Epithelial cell of prostate (primary cell): ENCODE measurements around the gene FEV.

Source experiments
- DNase-seq: peaks from one replicate; pipeline ENCODE4 v3.0.0-alpha.2; 2011; ENCODE audit warnings: low read depth, low spot score
- H3K27ac ChIP-seq: fragments of 450-650 bp; 2 replicates; pipeline ENCODE4 v1.5.1; 2017; ENCODE audit warnings: mild to moderate bottlenecking

The FEV gene

DNA sequence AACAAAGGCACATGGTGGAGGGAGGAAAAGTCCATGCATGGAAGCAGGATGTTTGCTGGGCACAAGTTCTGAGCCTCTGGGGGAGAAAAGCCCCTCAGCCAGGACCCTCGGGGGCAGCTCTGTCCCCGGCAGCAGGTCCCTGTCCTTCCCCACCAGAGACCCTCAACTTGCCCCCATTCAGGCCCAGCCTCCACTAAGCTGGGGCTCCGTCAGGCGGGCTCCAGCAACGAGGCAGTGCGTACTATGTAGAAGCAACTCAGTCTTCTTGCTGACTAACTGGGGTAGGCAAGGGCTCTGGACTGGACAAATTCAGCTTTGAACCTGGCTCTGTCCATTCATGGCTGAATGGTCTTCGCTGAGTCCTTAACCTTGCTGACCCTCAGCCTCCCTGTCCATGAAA, 33.3 kb upstream of the FEV start:
- no peak overlapping the region for H3K27ac ChIP-seq
- DNase-seq, result no peak

DNA sequence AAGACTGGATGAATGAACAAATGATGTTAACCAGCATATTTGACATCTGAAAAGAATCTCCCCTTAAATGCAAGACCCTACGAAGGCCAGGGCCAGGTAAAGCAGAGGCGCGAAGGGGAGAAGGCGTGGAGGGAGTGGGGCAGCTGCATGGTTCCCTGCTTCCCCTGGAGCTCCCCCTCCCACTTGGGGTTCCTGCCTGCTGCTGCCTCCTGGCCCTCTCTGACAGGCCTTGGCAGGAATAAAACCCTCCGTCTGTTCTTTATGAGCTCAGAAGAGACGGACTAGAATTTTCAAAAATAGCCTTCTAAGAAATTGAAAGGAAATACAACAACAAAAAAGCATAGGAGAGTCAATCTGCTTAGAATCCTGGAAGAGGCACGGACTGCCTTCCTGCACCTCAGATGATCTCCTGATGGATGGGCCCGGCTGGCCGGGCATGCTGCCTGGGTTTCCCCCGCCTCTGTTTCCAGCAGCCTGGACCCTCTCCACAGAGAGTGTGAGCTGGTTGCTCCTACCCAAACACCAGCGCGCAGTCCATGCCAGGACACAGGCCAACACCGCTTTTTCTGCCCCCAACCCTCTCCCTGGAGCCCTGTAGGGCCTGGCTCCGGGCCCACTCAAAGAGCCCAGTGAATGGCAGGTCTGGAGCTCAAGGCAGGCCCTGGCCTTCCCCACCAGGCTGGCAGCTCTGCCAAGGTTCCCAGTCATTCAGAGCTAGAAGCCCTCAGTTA, 32.4 kb upstream of the FEV start:
- H3K27ac ChIP-seq, result no peak overlapping the region
- no peak for DNase-seq

DNA sequence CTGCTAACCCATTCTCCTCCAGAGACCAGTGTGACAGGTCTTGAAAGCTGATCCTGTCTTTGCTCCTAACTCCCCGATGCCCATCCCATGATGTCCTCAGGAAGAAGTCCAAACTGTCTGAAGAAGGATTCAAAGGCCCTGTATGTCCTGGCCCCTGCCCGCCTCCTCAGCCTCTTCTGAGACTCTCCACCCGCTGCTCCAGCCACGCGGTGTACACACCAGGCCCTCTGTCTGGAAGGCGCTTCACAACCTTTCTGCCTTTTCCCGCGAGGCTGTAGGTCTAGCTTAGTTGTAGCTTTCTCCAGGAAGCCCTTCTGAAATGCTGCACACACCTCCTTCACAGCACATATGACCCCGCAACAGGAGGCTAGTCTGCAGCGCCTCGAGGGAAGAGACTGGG, 31.7 kb upstream of the FEV start:
- DNase-seq, result no peak
- H3K27ac ChIP-seq, result no peak overlapping the region

DNA sequence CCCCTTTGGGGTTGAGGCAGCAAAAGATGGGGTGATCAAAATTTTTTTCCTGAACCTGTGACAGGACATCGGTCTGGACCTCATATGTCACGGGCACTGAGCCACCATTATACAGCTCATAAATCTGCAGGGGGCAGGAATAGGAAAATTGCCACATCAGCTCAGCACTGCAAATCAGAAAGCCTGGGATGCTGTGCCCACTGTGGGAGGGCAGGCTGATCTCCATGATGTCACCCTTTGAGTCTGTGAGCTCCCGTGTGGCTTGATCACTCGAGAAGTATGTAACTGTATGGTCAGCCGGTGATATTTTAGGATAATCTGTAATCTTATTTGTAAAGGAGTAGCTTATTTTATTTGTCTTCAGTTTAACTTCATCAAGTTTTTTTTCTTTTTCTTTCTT, 25.9 kb upstream of the FEV start:
- H3K27ac ChIP-seq, result no peak overlapping the region
- DNase-seq, result no peak

DNA sequence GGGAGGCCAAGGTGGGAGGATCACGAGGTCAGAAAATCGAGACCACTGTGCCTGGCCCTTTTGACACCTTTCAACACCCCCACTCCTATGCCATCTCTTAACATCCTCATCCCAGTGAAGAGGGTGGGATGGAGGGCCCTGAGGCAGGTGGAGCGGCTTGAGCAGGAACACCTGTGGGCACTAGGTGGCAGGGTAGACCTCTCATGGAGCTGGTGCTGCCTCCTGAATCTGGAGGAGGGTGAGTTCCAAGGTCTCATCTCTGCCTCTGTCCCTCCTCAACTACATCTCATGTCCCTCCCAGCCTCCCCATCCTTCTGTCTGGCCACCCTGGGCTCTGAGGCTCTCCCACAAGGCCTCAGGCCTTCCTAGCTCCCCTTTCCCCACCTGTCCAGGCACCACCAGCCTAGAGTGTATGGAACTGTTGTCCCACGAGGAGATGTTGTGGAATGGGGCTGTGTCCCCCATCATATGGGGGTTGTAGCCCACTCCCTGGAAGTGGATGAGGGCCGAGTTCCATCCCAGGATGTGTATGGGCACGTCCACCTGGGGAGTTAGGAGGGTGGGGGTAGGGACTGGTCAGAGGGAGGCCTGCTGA, 25.3 kb upstream of the FEV start:
- DNase-seq, result no peak
- H3K27ac ChIP-seq, result no peak overlapping the region

DNA sequence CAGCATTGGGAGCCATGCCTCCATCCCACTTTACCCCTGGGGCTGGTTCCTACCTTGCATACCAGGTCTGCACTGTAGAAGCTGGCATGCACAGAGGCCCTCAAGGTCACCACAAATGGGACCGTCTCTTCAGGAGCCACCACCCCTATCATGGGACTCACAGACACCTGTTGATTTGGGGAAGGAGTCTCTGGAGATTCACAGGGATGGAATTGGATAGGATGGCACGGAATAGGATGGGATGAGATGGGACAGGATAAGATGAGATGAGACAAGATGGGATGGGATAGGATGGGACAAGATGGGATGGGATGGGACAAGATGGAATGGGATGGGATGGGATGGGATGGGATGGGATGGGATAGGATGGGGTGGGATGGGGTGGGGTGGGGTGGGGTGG, 24.3 kb upstream of the FEV start:
- DNase-seq, result no peak
- H3K27ac ChIP-seq, result no peak overlapping the region

DNA sequence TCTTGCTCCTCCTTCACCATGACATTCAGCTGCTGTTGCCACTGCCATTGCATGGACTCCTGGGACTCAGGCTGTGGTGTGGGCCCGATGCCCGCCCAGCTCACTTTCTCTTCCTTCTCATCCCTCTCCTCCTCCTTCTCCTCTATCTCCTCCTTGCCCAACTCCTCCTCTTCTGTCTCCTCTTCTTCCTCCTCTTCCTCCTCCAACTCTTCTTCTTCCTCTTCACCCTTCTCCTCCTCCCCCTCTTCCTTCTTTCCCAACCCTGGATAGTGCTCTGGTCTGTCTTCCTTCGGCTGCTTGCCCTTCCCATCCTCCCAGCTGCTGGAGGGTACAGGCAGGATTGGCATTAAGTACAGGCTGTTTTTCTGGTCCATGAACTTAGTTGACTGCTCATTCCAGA, 19.0 kb upstream of the FEV start:
- no peak for DNase-seq
- H3K27ac ChIP-seq, result no peak overlapping the region

DNA sequence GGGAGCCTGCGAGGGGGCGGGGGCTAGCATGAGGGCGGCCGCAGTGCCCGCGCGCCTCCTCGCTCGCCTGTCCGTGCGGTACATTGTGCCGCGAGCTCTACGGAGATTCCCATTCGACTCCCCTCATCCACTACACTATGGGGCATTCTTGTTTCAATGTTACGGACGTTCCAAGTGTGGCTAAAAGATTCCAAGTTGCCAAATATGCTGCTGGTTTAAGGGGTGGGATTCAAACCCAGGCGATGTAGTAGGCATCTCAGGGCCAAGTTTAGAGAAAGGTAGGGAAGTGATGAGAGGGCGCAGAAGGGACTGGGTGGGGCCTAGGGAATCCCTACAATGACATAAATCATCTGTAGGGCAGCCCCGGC, 18.3 kb upstream of the FEV start:
- H3K27ac ChIP-seq, result no peak overlapping the region
- no peak for DNase-seq

DNA sequence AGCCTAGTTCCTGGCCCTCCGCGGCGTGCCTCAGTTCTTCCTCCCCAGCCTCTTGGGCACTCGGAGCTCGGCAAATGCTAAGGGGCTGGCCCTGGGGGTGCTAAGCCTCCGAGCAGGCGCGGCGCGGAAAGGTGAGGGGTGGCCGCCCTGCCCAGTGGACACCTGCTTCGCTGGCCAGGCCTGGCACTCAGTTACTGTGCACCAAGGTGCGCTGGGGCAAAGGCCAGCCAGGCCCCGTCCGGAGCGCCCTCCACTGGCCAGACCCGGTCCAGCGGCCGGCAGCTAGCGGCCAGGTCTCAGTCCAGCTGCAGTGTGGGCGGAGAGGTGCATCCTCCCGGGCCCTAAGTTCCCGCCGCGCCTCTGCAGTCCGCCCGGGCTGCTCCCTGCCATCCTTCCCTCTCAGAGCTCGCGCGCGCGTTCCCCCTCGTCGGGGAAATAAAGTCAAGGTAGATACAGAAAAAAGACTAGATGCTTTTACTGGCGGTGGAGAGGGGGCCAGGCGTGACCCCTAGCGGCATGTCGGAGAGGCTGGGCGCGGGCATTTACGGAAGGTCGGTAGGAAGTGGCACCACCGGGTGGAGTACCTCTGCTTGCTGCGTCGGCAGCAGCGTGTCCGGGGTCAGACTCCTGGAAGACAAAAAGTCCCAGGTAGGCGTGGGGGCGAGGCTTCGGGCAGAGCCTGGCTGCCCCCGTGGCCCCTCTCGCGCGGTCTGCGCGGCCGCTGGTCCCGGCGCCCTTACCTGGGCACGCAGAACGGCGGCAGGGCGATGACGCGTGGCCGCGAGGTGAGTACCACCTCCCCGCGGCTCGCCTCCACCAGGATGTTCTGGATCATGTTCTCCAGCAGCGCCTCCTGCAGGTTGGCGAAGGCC, 17.6 kb upstream of the FEV start:
- DNase-seq, result no peak
- H3K27ac ChIP-seq, result no peak overlapping the region

DNA sequence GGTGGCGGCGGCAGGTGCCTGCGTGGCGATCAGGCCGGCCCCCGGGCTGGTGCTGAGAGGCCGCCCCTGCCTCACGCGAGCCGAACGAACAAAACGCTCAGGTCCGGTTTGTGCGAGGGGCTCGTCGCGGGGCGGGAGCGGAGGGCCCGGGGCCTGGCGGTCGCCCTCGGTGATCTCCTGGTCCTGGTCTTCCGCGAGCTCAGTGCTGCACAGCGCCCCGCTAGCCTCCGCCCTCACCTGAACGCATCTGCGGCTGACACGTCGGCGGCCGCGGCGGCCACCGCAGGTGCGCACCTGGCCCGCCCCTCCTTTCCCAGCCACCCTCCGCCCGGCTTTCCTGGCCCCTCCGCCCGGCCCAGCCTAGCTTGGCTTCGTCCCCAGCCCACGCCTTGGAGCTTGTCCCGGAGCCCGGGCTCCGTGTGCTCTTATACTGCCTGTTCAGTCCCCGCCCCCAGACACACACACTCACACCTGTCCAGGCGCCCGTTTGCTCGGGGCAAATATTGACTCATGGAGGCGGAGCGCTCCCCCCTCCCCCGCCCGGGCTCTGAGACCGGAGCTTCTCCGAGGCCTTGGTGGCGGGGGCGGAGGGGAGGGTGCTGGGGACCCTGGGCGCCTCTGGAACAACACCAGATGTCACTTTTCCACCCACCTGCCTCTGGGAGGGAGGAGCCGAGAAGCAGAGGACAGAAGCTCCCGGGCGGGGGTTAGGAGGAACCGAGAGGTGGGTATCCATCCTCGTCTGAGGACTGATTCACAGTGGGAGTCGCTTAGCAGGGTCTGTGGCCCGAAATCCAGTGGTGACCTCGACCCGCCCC, 16.8 kb upstream of the FEV start:
- no peak for DNase-seq
- no peak overlapping the region for H3K27ac ChIP-seq

DNA sequence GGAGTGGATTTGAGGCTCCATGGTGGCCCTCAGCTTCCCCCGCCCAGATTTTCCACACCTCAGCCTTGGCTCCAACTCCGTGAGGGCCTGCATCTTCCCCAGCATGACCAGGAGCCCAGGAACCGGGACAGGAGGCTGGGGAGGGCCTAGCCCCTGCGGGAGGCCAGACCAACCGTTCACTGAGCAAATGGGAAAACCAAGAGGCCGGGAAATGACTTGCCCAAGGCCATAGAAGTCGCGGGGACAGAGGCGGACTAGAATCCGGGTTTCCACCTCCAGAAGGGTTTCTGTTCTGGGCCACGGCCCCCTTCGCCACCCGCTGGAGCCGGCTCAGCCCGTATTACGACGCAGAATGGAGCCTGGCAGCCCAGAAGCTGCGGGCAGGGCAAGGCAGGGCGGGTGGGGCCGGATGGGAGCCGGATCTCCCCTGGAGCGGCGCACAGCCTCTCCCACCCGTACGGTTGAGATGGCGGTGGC, 16.2 kb upstream of the FEV start:
- DNase-seq, result no peak
- H3K27ac ChIP-seq, result no peak overlapping the region

DNA sequence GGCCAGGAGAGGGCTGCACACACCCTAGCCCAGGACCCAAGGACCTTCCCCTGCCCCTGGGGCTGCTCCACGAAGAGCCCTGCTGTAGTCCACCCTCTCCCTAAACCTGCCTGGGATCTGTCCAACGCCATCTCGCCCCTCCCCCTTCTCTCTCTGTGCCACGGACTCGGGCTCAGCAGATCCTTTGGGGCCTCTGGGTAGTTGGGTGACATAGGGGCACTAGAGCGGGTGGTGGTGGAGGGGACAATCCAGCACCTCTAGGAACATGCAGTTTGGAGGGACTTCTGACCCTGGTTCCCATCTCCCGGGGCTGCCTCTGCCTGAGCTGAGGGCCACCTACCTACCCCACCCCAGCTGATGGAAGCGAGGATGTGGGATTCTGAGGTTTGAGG, 15.6 kb upstream of the FEV start:
- H3K27ac ChIP-seq, result no peak overlapping the region
- DNase-seq, result no peak

DNA sequence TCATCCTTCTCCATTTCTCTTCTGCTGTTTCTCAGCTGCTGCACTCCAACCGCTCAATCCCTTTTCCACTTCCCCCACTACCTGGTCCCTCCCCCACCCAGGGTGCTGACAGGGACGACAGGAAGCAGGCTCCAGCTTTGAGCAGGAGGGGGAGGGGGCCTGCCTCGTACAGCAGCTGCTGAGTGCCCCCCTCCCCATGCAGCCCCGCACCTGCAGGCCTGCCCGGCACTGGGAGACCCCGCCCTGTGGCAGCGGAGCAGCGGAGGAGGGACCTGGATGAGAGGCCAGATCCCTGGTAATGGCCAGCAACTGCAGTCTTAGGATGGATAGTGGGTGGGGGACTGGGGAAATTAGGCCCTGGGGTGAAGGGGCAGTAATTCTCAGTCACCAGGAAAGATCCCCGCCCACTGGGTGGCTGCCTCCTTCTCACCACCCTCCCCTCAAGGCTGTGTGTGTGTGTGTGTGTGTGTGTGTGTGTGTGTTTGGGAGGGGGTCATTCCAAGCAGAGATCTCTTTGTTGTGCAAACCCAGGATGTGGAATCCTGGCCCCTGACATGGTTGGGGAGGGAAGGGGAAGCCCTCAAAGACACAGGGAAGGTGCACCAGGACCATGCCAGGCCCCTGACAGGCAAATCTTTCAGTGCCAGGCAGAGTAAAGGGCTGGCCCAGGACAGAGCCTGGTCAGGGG, 15.0 kb upstream of the FEV start:
- DNase-seq, result no peak
- H3K27ac ChIP-seq, result no peak overlapping the region

DNA sequence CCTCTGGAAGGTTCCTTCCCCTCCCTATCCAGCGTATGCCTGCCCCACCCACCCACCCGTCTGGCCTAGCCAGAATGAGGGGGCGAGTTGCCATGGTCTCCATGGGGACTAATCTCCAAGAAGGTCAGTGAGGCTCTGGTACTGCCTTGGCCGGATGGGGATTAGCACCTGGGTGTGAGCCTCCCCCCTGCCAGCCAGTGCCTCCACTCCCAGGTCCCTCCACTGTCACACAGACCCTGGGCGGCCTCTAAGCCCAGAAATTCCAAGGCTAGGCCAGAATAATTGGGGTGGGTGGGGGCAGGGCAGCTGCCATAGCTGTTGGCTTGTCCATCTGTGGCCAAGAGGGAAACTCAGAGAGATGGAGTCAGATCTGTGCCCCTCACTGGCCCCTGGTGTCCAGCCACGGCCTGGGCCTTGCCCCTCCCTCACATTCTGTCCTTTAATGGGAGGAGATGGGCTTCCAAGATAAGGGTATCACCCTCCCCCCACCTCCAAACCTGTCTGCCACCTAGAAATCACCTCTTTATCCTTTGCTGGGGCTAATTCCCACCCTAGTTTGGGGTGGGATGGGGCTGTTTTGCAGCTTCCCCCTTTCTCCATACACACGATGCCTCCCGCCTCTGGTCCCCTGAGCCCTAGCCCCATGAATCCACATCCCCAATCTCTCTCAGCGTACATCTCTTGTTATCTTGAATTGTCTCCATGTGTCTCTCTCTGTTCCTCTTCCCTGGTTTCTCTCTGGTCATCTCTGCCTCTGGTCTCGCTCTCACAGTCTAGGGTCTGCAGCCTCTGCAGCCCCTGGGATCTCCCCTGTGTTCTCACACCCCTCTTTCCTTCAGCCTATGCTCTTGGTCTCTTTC, 14.3 kb upstream of the FEV start:
- no peak for DNase-seq
- no peak overlapping the region for H3K27ac ChIP-seq

DNA sequence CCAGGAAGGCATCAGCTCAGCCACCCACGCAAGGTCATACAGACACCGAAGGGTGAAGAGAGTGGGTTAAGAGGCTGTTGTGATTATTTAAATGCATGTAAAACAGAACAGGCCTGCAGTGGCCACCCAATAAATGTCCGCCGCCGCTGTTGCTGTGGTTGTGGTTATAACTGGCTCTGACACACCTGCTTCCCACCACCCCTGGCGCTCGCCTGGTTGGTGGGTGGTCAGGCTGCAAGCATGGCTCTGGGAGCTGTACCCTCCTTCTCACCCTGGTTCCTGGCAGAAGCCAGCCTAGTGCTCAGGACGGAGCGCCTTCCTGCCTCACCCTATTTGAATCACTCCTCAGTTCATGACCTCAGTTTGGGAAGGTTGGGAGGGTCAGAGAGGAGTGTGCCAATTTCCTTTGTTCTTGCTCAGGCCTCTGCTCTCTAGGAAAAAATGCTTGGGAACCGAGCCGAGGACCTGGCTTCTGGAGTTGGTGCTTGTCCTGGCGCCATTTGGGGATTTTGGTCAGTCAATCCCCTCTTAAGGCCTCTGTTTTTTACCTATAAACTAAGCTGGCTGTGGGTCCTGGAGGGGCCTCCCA, 13.5 kb upstream of the FEV start:
- H3K27ac ChIP-seq, result no peak overlapping the region
- no peak for DNase-seq

DNA sequence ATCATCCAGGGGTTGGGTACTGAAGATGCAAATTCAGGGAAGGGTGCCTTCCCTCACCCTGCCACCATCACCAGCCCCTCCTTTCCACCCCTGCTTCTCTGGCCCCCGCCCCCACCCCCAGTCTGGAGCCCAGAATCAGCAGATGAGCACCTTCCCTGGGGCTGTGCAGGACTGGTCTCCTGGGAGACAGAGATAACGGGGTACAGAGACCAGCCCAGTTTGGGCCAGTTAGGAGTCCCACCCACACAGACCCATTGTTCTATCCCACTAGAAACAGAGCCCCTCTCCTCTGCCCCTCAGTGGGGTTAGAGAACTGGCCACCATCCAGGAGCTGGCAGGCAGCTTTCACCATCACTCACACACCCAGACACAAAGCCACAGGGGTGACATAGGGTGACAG, 12.7 kb upstream of the FEV start:
- no peak overlapping the region for H3K27ac ChIP-seq
- DNase-seq, result no peak

DNA sequence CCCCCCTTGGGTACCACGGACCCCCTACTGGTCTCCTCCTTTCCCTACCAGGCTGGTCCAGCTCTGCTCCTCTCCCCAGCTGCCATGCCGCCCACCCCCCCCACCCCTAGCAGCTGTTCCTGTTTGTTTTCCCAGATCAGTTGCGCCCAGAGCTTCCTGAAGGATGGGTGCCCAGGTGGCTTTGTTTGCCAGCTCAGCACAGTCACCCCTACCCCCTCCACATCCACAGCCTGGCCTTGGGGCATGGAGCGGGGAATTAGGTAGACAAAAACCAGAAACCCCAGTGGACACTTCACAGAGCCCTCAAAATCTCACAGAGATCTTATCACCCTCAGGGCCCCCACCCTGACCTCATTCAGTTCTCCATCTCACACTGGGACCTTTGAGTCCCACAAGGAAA, 12.0 kb upstream of the FEV start:
- no peak for DNase-seq
- no peak overlapping the region for H3K27ac ChIP-seq

DNA sequence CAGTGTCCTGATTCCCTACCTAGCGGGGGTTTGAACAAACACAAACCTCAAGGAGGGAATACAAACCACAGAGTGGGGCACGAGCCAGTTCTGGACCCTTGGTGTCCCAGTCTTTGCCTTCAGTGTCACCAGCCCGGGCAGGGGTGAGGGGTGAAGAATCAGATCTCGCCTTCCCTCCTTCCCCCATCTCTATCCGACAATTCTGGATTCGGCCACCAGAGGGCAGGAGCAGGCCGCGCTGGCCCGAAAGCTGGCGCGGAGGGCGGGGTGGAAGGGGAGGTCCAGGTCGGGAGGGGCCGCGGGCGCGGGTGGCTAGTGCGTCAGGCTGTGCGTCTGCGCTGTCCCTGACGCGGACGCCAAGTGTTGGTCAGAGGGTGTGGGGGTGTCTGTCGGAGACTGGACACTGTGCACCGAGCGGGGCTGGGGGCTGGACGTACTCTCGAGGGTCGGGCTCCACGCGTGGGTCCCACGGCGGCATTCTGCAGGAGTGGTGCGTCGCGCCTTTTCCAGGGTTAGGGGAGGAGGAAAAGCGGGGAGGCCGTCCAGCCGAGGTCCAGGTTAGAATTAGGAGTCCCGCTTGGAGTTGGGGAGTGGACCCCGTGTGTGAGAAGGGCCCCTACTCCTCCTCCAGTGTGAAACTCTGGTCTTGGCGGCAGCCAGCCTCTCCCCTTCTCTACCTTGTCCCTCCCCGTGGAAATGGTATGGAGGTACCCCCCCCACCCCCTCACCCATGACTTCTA, 11.2 kb upstream of the FEV start:
- H3K27ac ChIP-seq, result no peak overlapping the region
- DNase-seq, result no peak
